Uterus (tissue), 2 donors: ENCODE results near the gene SLIT3.

Experiments
- POLR2A ChIP-seq, 2 donors: fragments of 450-650 bp; IDR thresholded peaks; one replicate each; pipeline ENCODE4 v1.6.1; 2016; ENCODE audit warnings: antibody characterized with exemption in 2 of 2, mild to moderate bottlenecking in 1 of 2, moderate library complexity in 1 of 2
- TF ChIP-seq, protein P1 (sequence below), 4 experiments: fragments of 200-600 bp in 2 of 4; fragments of 450-650 bp in 2 of 4; sonication (generic) in 2 of 4; IDR thresholded peaks; one replicate each; pipeline ENCODE4 v1.5.1; 2016 to 2019; ENCODE audit warnings: antibody characterized with exemption in 4 of 4, mild to moderate bottlenecking in 2 of 4, moderate library complexity in 1 of 4

DNA sequence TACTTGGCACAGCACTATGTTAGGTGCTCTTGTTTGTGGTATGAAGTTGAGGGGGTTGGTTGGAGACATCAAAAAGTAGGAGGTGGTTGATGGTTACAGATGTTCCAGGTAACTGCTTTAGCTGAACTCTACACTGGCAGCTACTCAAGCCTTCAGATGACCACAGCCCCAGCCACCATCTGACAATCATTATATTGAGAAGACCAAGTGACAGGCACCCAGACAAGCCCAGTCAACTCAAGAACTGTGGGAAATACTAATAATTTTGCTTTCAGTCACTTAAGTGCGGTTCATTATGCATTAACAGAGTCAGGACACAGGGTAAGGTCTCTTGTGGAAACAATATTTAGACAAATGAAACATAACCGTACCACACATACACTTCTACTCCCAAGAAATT lies 38.9 kb upstream of the SLIT3 start:
- TF ChIP-seq, protein P1, sequence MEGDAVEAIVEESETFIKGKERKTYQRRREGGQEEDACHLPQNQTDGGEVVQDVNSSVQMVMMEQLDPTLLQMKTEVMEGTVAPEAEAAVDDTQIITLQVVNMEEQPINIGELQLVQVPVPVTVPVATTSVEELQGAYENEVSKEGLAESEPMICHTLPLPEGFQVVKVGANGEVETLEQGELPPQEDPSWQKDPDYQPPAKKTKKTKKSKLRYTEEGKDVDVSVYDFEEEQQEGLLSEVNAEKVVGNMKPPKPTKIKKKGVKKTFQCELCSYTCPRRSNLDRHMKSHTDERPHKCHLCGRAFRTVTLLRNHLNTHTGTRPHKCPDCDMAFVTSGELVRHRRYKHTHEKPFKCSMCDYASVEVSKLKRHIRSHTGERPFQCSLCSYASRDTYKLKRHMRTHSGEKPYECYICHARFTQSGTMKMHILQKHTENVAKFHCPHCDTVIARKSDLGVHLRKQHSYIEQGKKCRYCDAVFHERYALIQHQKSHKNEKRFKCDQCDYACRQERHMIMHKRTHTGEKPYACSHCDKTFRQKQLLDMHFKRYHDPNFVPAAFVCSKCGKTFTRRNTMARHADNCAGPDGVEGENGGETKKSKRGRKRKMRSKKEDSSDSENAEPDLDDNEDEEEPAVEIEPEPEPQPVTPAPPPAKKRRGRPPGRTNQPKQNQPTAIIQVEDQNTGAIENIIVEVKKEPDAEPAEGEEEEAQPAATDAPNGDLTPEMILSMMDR (IDR thresholded peaks at IDR 0.05) = no peak
- no peak for TF ChIP-seq POLR2A (IDR thresholded peaks at IDR 0.05)
